Mucosa of descending colon (tissue), 3 donors: ENCODE measurements around the gene PRR7. TPM values are rescaled to one million over a fixed set of nuclear protein-coding genes. Genes with fewer than 3 reads are reported as not detected.

ENCODE experiments used
- ATAC-seq: fragments of 200-7000 bp; cut with Tn5 transposase; one replicate; pipeline ENCODE4 v1.9.1; 2020; ENCODE audit warnings: mild to moderate bottlenecking, moderate library complexity
- DNase-seq, 3 donors: peaks; one replicate each; pipeline ENCODE4 v3.0.0-alpha.2; 2020
- H3K36me3 ChIP-seq: fragments of 200-600 bp; one replicate; pipeline ENCODE4 v1.8.0; 2021; ENCODE audit warnings: low read depth, mild to moderate bottlenecking
- H3K4me1 ChIP-seq: fragments of 200-600 bp; one replicate; pipeline ENCODE4 v1.8.0; 2021; ENCODE audit warnings: low read depth, mild to moderate bottlenecking
- H3K4me3 ChIP-seq: fragments of 200-600 bp; one replicate; pipeline ENCODE4 v1.8.0; 2021; ENCODE audit warnings: mild to moderate bottlenecking
- H3K9me3 ChIP-seq: fragments of 200-600 bp; one replicate; pipeline ENCODE4 v1.8.0; 2021; ENCODE audit warnings: mild to moderate bottlenecking
- intact Hi-C, 2 donors: fragments of 100-400 bp; cut with DNase I in 1 of 2; cut with micrococcal nuclease in 1 of 2; formaldehyde crosslinking; loops; one replicate each; pipeline versions ENCODE4 v1.11.0 to v1.11.1; 2022; cut with DNase I, micrococcal nuclease
- total RNA-seq, 3 donors: library from RNA; stranded (reverse); fragmentation: NEBNext Ultra II Directional in 2 of 3; extraction: Animal tissue kit (Norgen Biotek cat#: 25700) in 2 of 3; gene quantifications; one replicate each; pipeline versions ENCODE4 v1.2.1 to v1.2.4, GENCODE V29; 2021 to 2023
- TF ChIP-seq, protein P1 (sequence below): fragments of 200-600 bp; IDR thresholded peaks from one replicate; pipeline ENCODE4 v1.8.0; 2022; ENCODE audit warnings: antibody characterized with exemption, mild to moderate bottlenecking
- donor health status: DM: no; HTN: no; CAD: no; lungs with moderate emphysema.
- donor health status: DM: no; HTN: no; CAD: no.
- donor health status: DM: no; HTN: yes; CAD: no.

The PRR7 gene
- total RNA-seq, 3 donors from 2014 or later, result 1.1 to 1.2 (median 1.2) TPM

DNA sequence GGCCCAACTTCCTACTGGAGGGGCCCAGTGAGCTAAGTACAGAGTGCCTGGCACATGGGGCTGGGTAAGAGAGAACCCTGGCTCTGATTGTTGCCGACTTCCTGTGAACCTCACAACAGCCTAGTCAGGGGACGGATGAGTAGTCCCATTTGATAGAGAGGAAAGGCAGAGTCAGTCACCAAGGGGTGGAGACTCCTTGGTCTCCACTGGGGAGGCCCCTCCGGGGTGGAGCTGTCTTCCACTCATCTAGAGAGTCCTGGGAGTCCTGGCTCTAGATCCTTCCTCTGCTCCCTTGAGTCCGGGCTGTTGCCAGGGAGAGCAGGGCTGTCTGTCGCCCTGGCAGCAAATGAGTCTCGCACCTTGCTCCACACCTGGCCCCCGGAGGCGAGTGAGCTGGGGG, 12.2 kb upstream of the PRR7 start:
- Histone ChIP-seq H3K9me3 (no peaks in the 10 kb centered on the region), H3K4me3 (no peak overlapping the region), H3K36me3 (no peaks in the 10 kb centered on the region), H3K4me1 (peaks cover 13% of the 10 kb centered on the region)
- DNase-seq (no peak), ATAC-seq (no peak)
- intact Hi-C loops, result no loop called here
- TF ChIP-seq, protein P1, sequence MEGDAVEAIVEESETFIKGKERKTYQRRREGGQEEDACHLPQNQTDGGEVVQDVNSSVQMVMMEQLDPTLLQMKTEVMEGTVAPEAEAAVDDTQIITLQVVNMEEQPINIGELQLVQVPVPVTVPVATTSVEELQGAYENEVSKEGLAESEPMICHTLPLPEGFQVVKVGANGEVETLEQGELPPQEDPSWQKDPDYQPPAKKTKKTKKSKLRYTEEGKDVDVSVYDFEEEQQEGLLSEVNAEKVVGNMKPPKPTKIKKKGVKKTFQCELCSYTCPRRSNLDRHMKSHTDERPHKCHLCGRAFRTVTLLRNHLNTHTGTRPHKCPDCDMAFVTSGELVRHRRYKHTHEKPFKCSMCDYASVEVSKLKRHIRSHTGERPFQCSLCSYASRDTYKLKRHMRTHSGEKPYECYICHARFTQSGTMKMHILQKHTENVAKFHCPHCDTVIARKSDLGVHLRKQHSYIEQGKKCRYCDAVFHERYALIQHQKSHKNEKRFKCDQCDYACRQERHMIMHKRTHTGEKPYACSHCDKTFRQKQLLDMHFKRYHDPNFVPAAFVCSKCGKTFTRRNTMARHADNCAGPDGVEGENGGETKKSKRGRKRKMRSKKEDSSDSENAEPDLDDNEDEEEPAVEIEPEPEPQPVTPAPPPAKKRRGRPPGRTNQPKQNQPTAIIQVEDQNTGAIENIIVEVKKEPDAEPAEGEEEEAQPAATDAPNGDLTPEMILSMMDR, result no peak

DNA sequence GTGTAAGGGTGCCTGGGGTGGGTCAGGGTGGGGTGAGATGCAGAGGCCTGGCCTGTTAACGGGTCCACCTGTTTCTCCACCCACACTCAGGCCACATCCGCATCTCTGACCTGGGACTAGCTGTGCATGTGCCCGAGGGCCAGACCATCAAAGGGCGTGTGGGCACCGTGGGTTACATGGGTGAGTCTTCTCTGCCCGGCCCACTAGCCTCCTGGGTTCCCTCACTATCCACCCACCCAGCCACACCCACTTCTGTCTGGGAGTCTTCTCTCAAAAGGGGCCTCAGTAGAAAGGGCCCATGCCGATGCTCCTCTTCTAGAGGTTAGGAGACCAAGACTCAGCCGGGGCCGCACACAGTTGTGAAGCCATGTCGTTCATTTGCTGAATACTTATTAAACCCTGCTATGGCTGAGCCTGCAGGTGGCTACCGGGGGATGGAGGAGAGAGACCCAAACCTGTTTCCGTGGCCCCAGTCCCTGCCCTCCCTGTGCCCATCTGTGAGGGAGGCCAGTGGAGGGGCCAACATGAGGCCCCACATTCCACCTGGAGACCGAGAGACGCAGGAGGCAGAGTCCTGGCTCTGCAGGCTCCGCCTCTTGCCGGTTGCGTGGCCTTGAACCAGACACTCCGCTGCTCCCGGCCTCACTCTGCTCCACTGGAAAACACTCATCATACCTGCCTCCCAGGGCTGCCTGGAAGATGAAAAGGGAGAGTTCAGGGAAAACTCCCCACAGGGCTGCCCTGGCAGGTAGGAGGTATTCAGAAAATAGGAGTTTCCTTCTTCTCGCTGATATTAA, 11.5 kb upstream of the PRR7 start:
- no peak for ATAC-seq
- Histone ChIP-seq H3K9me3 (no peaks in the 10 kb centered on the region), H3K4me3 (no peak overlapping the region), H3K4me1 (peaks cover 10% of the 10 kb centered on the region), H3K36me3 (no peaks in the 10 kb centered on the region)
- TF ChIP-seq, protein P1, result no peak
- DNase-seq, result no peak
- intact Hi-C loops, result no loop called here

DNA sequence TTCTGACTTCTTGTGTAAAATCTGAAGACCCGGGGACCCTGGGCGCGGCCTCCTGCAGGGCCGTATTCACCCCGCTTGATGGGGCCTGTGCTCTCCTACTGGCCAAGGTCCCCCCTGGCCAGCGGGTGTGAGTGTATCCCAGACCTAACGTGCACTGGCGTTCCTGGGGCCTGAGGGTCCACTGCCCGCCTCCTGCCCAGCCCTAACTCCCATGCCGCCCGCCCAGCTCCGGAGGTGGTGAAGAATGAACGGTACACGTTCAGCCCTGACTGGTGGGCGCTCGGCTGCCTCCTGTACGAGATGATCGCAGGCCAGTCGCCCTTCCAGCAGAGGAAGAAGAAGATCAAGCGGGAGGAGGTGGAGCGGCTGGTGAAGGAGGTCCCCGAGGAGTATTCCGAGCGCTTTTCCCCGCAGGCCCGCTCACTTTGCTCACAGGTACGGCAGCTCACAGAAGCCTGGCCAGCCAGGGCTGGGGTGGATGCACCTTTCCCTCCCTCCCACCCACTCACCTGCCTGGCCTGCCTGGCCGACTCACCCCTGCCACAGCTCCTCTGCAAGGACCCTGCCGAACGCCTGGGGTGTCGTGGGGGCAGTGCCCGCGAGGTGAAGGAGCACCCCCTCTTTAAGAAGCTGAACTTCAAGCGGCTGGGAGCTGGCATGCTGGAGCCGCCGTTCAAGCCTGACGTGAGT, 10.6 kb upstream of the PRR7 start:
- intact Hi-C loops, result no loop called here
- no peak overlapping the region for H3K4me3 ChIP-seq
- TF ChIP-seq, protein P1, result no peak
- DNase-seq (no peak), ATAC-seq (no peak)
- peaks cover 10% of the 10 kb centered on the region for H3K4me1 ChIP-seq
- no peaks in the 10 kb centered on the region for H3K9me3 ChIP-seq
- H3K36me3 ChIP-seq, result no peaks in the 10 kb centered on the region

DNA sequence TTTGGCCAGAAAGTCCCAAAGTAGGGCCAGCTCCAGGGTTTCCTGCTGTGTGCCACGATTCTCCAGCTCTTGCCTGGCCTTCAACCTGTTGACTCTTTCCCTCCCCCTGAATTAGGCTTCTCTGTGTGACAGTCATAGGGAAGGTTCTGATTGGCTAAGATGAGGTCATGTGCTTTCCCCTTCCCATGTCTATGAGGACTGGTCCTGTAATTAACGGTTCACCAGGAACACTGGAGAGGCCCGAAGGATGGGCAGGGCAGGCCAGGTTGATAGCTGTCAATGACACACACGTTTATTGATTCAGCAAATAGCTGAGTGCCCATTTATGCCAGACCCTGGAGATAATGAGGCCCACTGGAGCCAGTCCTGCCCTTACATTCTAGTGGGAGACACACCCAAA, 9.0 kb upstream of the PRR7 start:
- Histone ChIP-seq H3K4me1 (peaks cover 6% of the 10 kb centered on the region), H3K36me3 (no peaks in the 10 kb centered on the region), H3K9me3 (no peaks in the 10 kb centered on the region), H3K4me3 (no peak overlapping the region)
- DNase-seq (no peak), ATAC-seq (peak; percentile 7)
- intact Hi-C loops, result no loop called here
- TF ChIP-seq, protein P1, result no peak

DNA sequence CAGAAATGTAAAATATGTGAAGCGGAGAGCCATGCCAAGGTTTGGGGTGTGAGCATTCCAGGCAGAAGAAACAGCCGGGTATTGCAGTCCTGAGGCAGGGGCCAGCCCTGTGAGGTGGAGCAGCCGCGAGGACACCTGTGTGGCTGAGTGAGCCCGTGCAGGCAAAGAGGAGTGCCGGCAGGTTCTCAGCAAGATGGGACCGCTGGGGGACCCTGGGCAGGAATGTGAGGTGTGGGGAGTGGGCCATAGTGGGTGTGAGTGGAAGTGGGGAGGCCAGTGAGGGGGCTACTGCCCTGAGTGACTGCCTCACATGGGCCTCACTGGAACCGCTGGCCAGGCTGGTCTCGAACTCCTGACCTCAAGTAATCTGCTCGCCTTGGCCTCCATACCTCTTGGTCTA, 8.1 kb upstream of the PRR7 start:
- H3K4me1 ChIP-seq, result no peaks in the 10 kb centered on the region
- H3K4me3 ChIP-seq, result no peak overlapping the region
- TF ChIP-seq, protein P1, result no peak
- DNase-seq (no peak), ATAC-seq (no peak)
- intact Hi-C loops, result no loop called here
- no peaks in the 10 kb centered on the region for H3K9me3 ChIP-seq
- no peaks in the 10 kb centered on the region for H3K36me3 ChIP-seq
